Astrocyte of the cerebellum (primary cell): ENCODE data around the gene TSPYL1.

Experiments
- DNase-seq: peaks from one replicate; pipeline ENCODE4 v3.0.0-alpha.2; 2011; ENCODE audit warnings: low read depth
- H3K4me3 ChIP-seq: 2 replicates; pipeline ENCODE4 v1.5.1; 2011; ENCODE audit warnings: mild to moderate bottlenecking, low read depth, low read length, moderate library complexity
- in situ Hi-C: cut with HindIII; loops from 2 replicates; pipeline ENCODE4 v1.10.0; 2017; ENCODE audit warnings: low sequenced_read_pairs
- TF ChIP-seq, protein P1 (sequence below): IDR thresholded peaks from 2 replicates; pipeline ENCODE4 v1.5.1; 2012; ENCODE audit warnings: low read length, low read depth, moderate library complexity, mild to moderate bottlenecking; ENCODE audit errors: missing control alignments

TSPYL1 gene

GRCh38 chr6:116309001-116309400, 29.3 kb upstream of the TSPYL1 start:
- DNase-seq: no peak
- in situ Hi-C loops: no loop called here
- TF ChIP-seq, protein P1, sequence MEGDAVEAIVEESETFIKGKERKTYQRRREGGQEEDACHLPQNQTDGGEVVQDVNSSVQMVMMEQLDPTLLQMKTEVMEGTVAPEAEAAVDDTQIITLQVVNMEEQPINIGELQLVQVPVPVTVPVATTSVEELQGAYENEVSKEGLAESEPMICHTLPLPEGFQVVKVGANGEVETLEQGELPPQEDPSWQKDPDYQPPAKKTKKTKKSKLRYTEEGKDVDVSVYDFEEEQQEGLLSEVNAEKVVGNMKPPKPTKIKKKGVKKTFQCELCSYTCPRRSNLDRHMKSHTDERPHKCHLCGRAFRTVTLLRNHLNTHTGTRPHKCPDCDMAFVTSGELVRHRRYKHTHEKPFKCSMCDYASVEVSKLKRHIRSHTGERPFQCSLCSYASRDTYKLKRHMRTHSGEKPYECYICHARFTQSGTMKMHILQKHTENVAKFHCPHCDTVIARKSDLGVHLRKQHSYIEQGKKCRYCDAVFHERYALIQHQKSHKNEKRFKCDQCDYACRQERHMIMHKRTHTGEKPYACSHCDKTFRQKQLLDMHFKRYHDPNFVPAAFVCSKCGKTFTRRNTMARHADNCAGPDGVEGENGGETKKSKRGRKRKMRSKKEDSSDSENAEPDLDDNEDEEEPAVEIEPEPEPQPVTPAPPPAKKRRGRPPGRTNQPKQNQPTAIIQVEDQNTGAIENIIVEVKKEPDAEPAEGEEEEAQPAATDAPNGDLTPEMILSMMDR: no peak
- H3K4me3 ChIP-seq: no peak overlapping the region

DNA sequence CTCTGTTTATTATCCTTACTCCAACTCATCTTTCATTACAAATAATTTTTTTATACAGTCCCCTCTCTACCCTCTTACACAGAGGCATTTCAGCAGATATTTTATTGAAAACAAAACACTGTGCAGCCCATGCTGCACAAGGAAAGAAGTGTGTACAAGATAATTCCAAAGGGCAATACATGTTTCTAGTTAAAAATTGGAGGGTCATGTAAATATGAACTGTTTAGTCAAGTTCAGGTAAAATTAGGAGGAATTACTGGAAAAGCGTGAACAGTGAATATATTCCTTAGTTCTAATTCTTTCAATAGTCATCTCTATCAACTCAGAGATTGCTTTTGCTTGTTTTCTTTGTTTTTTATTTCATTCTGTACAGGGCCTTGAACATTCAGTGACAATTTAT, 27.9 kb upstream of the TSPYL1 start:
- H3K4me3 ChIP-seq: no peak overlapping the region
- TF ChIP-seq, protein P1: no peak
- in situ Hi-C loops: no loop called here
- no peak for DNase-seq

- no peak for DNase-seq
- TF ChIP-seq, protein P1: no peak
- in situ Hi-C loops: no loop called here
- H3K4me3 ChIP-seq: no peak overlapping the region
These were observed 27.3 kb upstream of the TSPYL1 start for GRCh38 chr6:116307001-116307400.

GRCh38 chr6:116304538-116305097, 24.9 kb upstream of the TSPYL1 start:
- H3K4me3 ChIP-seq: no peak overlapping the region
- no peak for DNase-seq
- in situ Hi-C loops: no loop called here
- TF ChIP-seq, protein P1: no peak

DNA sequence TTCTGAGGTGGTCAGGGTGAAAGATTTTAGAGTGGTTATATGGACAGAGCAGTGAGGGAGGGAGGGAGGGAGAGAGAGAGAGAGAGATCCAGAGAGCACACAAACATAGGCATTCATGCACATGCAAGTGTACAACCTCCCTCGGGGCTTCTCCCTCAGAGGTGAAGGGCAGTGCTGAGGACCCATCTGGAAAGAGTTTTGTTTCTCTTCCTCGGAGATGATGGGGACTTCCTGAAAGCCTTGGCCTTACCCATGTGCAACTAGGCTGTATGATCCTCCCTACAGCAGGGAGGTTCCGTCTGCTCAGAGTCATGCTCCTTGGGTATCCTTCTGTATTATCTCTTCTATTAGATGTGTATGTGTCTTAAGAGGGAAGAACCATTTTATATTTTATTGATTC, 21.4 kb upstream of the TSPYL1 start:
- DNase-seq: no peak
- TF ChIP-seq, protein P1: no peak
- in situ Hi-C loops: no loop called here
- H3K4me3 ChIP-seq: no peak overlapping the region

- in situ Hi-C loops: no loop called here
- TF ChIP-seq, protein P1: no peak
These were observed 20.8 kb upstream of the TSPYL1 start for GRCh38 chr6:116300566-116300965.

More at GRCh38 chr6:116300566-116300965, 20.8 kb upstream of the TSPYL1 start:
- no peak overlapping the region for H3K4me3 ChIP-seq
- DNase-seq: no peak
